PFSK-1 (cell line): ENCODE data around the gene SPTLC2.

Experiments
- POLR2AphosphoS5 ChIP-seq: IDR thresholded peaks from 2 replicates; pipeline ENCODE4 v1.6.1; 2012; ENCODE audit warnings: low read depth, mild to moderate bottlenecking, control low read depth, low read length, moderate library complexity
- SIN3A ChIP-seq: IDR thresholded peaks from 2 replicates; pipeline ENCODE4 v1.6.1; 2012; ENCODE audit warnings: mild to moderate bottlenecking, low read length, moderate library complexity, borderline replicate concordance; ENCODE audit not compliant: insufficient read depth
- TAF1 ChIP-seq: IDR thresholded peaks from 2 replicates; pipeline ENCODE4 v1.6.1; 2012; ENCODE audit warnings: low read length, control low read depth, borderline replicate concordance; ENCODE audit not compliant: insufficient read depth
- TF ChIP-seq, protein P1 (sequence below), 2 experiments: IDR thresholded peaks; 2 replicates each; pipeline versions ENCODE4 v1.6.1 to v1.8.0; 2011 to 2012; ENCODE audit warnings: low read depth in 2 of 2, low read length in 2 of 2, control low read depth in 1 of 2, inconsistent platforms in 1 of 2, mild to moderate bottlenecking in 1 of 2, moderate library complexity in 1 of 2; ENCODE audit not compliant: insufficient read depth in 1 of 2

DNA sequence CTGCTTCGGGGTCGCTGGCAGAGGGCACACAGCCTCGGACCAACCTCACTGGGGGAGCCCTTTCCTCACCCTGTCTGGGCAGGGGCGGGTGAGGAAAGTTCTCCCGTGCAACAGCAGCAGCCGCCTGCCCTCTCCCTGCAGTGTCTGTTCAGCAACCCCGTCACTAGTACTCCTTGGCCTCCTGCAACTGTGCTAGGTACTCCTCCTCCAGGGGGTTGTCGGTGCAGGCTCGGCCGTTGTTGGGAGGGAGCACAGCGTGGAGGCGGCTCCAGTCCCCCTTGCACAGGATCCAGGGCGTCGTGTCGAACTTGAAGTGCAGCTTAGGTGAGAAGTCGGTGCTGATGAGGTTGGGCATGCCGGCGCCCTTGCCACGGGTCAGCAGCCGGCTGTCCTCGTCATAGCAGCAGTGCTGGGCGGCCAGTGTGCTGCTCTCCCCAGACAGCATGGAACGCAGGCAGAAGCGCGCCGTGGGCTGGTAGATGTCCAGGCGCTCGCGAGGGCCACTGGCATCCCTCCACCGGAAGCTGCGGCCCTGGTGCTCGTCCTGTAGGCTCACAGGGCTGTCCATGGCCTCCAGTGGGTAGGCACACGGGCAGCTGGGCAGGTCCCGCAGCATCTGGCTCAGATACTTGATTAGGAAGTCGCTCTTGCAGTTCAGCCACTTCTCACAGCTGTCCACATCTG lies 140.9 kb downstream of the SPTLC2 start:
- TF ChIP-seq, protein P1, sequence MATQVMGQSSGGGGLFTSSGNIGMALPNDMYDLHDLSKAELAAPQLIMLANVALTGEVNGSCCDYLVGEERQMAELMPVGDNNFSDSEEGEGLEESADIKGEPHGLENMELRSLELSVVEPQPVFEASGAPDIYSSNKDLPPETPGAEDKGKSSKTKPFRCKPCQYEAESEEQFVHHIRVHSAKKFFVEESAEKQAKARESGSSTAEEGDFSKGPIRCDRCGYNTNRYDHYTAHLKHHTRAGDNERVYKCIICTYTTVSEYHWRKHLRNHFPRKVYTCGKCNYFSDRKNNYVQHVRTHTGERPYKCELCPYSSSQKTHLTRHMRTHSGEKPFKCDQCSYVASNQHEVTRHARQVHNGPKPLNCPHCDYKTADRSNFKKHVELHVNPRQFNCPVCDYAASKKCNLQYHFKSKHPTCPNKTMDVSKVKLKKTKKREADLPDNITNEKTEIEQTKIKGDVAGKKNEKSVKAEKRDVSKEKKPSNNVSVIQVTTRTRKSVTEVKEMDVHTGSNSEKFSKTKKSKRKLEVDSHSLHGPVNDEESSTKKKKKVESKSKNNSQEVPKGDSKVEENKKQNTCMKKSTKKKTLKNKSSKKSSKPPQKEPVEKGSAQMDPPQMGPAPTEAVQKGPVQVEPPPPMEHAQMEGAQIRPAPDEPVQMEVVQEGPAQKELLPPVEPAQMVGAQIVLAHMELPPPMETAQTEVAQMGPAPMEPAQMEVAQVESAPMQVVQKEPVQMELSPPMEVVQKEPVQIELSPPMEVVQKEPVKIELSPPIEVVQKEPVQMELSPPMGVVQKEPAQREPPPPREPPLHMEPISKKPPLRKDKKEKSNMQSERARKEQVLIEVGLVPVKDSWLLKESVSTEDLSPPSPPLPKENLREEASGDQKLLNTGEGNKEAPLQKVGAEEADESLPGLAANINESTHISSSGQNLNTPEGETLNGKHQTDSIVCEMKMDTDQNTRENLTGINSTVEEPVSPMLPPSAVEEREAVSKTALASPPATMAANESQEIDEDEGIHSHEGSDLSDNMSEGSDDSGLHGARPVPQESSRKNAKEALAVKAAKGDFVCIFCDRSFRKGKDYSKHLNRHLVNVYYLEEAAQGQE (IDR thresholded peaks at IDR 0.05; ENCODE audit: insufficient read depth in 1 of 2, low read depth in 2 of 2, low read length in 2 of 2): no peak
- TF ChIP-seq POLR2AphosphoS5: no peak
- no peak for TF ChIP-seq TAF1
- TF ChIP-seq SIN3A: no peak
